KMS-11 (cell line): ENCODE measurements around the gene CD8A.

Experiments
- H2AFZ ChIP-seq: fragments of 200-600 bp; sonication (generic); 2 replicates; pipeline ENCODE4 v1.6.1; 2016; ENCODE audit warnings: antibody characterized with exemption, mixed run types, low read depth
- H3K27ac ChIP-seq: fragments of 200-600 bp; sonication (generic); 2 replicates; pipeline ENCODE4 v1.6.1; 2016; ENCODE audit warnings: mild to moderate bottlenecking, mixed run types
- H3K27me3 ChIP-seq: fragments of 200-600 bp; sonication (generic); 2 replicates; pipeline ENCODE4 v1.6.1; 2017; ENCODE audit warnings: mild to moderate bottlenecking, low read depth, mixed run types, moderate library complexity; ENCODE audit not compliant: insufficient read depth
- H3K36me3 ChIP-seq: fragments of 200-600 bp; sonication (generic); 2 replicates; pipeline ENCODE4 v1.6.1; 2017; ENCODE audit warnings: mild to moderate bottlenecking, mixed run types; ENCODE audit not compliant: insufficient read depth
- H3K4me1 ChIP-seq: fragments of 200-600 bp; sonication (generic); 2 replicates; pipeline ENCODE4 v1.6.1; 2016; ENCODE audit warnings: mild to moderate bottlenecking, low read depth, mixed run types; ENCODE audit not compliant: poor library complexity, severe bottlenecking
- H3K4me2 ChIP-seq: fragments of 200-600 bp; sonication (generic); 2 replicates; pipeline ENCODE4 v1.7.0; 2016; ENCODE audit warnings: mild to moderate bottlenecking, mixed run types
- H3K4me3 ChIP-seq: fragments of 200-600 bp; sonication (generic); IDR thresholded peaks from 2 replicates; pipeline ENCODE4 v1.6.1; 2017; ENCODE audit warnings: low read depth, low read length, mixed read lengths; ENCODE audit not compliant: insufficient read depth
- H3K79me2 ChIP-seq: fragments of 200-600 bp; sonication (generic); 2 replicates; pipeline ENCODE4 v1.6.1; 2016; ENCODE audit warnings: low read depth, mixed run types; ENCODE audit not compliant: insufficient read depth
- H3K9ac ChIP-seq: fragments of 200-600 bp; sonication (generic); 2 replicates; pipeline ENCODE4 v1.6.1; 2016; ENCODE audit warnings: mild to moderate bottlenecking, mixed run types
- H4K20me1 ChIP-seq: fragments of 200-600 bp; sonication (generic); 2 replicates; pipeline ENCODE4 v1.6.1; 2016; ENCODE audit warnings: mild to moderate bottlenecking, mixed run types; ENCODE audit not compliant: insufficient read depth
- CTCF ChIP-seq: fragments of 200-600 bp; sonication (generic); conservative IDR thresholded peaks from 2 replicates; pipeline ENCODE4 v1.6.1; 2017; ENCODE audit warnings: low read depth, mild to moderate bottlenecking, antibody characterized with exemption, low read length, moderate library complexity, mixed read lengths

The CD8A gene

GRCh38 chr2:86821306-86821705 lies 30.6 kb upstream of the CD8A start:
- Histone ChIP-seq H4K20me1 (no peaks in the 10 kb centered on the region), H3K27me3 (no peaks in the 10 kb centered on the region), H3K4me2 (no peak overlapping the region), H3K27ac (no peak overlapping the region), H3K4me1 (no peaks in the 10 kb centered on the region), H3K4me3 (no peak overlapping the region), H3K79me2 (no peaks in the 10 kb centered on the region), H2AFZ (no peak overlapping the region), H3K9ac (no peak overlapping the region), H3K36me3 (no peaks in the 10 kb centered on the region)
- no peak for TF ChIP-seq CTCF

- Histone ChIP-seq H2AFZ (no peak overlapping the region), H3K79me2 (no peaks in the 10 kb centered on the region), H3K4me1 (no peaks in the 10 kb centered on the region), H3K4me2 (no peak overlapping the region), H3K27me3 (no peaks in the 10 kb centered on the region), H3K4me3 (no peak overlapping the region), H3K9ac (no peak overlapping the region), H4K20me1 (no peaks in the 10 kb centered on the region), H3K27ac (no peak overlapping the region), H3K36me3 (no peaks in the 10 kb centered on the region)
- no peak for TF ChIP-seq CTCF
Measured at GRCh38 chr2:86818957-86819356, 28.2 kb upstream of the CD8A start.

- Histone ChIP-seq H3K4me2 (no peak overlapping the region), H3K36me3 (no peaks in the 10 kb centered on the region), H2AFZ (no peak overlapping the region), H3K9ac (no peak overlapping the region), H3K79me2 (no peaks in the 10 kb centered on the region), H3K4me3 (no peak overlapping the region), H3K27me3 (no peaks in the 10 kb centered on the region), H3K4me1 (no peaks in the 10 kb centered on the region), H3K27ac (no peak overlapping the region), H4K20me1 (no peaks in the 10 kb centered on the region)
- no peak for TF ChIP-seq CTCF
Measured at GRCh38 chr2:86818114-86818801, 27.5 kb upstream of the CD8A start.

- H3K4me2 ChIP-seq = no peak overlapping the region
Measured at GRCh38 chr2:86815611-86816010, 24.9 kb upstream of the CD8A start.

More at GRCh38 chr2:86815611-86816010, 24.9 kb upstream of the CD8A start:
- no peak overlapping the region for H3K27ac ChIP-seq
- H3K36me3 ChIP-seq = no peaks in the 10 kb centered on the region
- H4K20me1 ChIP-seq = no peaks in the 10 kb centered on the region
- no peaks in the 10 kb centered on the region for H3K4me1 ChIP-seq
- H3K27me3 ChIP-seq = no peaks in the 10 kb centered on the region
- H3K4me3 ChIP-seq = no peak overlapping the region
- no peaks in the 10 kb centered on the region for H3K79me2 ChIP-seq
- no peak overlapping the region for H3K9ac ChIP-seq
- TF ChIP-seq CTCF = no peak
- no peak overlapping the region for H2AFZ ChIP-seq
